K562 (cell line): ENCODE data around the gene SART3. TPM values are rescaled to one million over a fixed set of nuclear protein-coding genes. Genes with fewer than 3 reads are reported as not detected.

ENCODE experiments used
- ATF7 ChIP-seq: fragments of 450-650 bp; IDR thresholded peaks from 2 replicates; pipeline ENCODE4 v1.7.1; 2014; ENCODE audit warnings: mild to moderate bottlenecking, moderate library complexity
- BMI1 ChIP-seq: fragments of 150-350 bp; IDR thresholded peaks from 2 replicates; pipeline ENCODE4 v1.6.1; 2014; ENCODE audit warnings: low read length
- CAMTA2 ChIP-seq: fragments of 250-450 bp; sonication (Bioruptor Pico); conservative IDR thresholded peaks from 2 replicates; pipeline ENCODE4 v1.5.1; 2022
- CEBPB ChIP-seq: fragments of 450-650 bp; IDR thresholded peaks from 2 replicates; pipeline ENCODE4 v1.6.1; 2016; ENCODE audit warnings: missing genetic modification characterization, missing compliant biosample characterization
- CTCF ChIP-seq, 3 experiments: IDR thresholded peaks in 2 of 3; conservative IDR thresholded peaks in 1 of 3; 2 replicates each; pipeline ENCODE4 v1.5.1; 2011 to 2012; ENCODE audit warnings: low read length in 3 of 3, mild to moderate bottlenecking in 3 of 3, control low read depth in 2 of 3, improper control_type of control experiment in 1 of 3, inconsistent platforms in 1 of 3, low read depth in 1 of 3, mixed read lengths in 1 of 3, moderate library complexity in 1 of 3; ENCODE audit not compliant: insufficient read depth in 2 of 3
- DIDO1 ChIP-seq: fragments of 450-650 bp; IDR thresholded peaks from 2 replicates; pipeline ENCODE4 v1.6.1; 2016; ENCODE audit warnings: low read depth, missing biosample characterization, missing genetic modification characterization
- EHMT2 ChIP-seq: fragments of 450-650 bp; IDR thresholded peaks from 2 replicates; pipeline ENCODE4 v1.6.1; 2018; ENCODE audit warnings: antibody characterized with exemption
- IRF2 ChIP-seq: sonication (generic); formaldehyde crosslinking; IDR thresholded peaks from 2 replicates; pipeline ENCODE4 v1.8.1; 2022; ENCODE audit warnings: mild to moderate bottlenecking, missing genetic modification reagents
- JUN ChIP-seq, 2 experiments: sonication (generic) in 1 of 2; formaldehyde crosslinking in 1 of 2; IDR thresholded peaks; 2 replicates each; pipeline versions ENCODE4 v1.6.1 to v1.8.0; 2012 to 2022; ENCODE audit warnings: borderline replicate concordance in 2 of 2, mild to moderate bottlenecking in 2 of 2, improper control_type of control experiment in 1 of 2, low read depth in 1 of 2, low read length in 1 of 2, missing genetic modification reagents in 1 of 2
- NCOR1 ChIP-seq: fragments of 450-650 bp; IDR thresholded peaks from 2 replicates; pipeline ENCODE4 v1.6.1; 2016; ENCODE audit warnings: mild to moderate bottlenecking, moderate library complexity
- NKRF ChIP-seq: fragments of 450-650 bp; IDR thresholded peaks from 2 replicates; pipeline ENCODE4 v1.6.1; 2016; ENCODE audit warnings: borderline replicate concordance
- NONO ChIP-seq, 2 experiments: fragments of 200-400 bp in 1 of 2; fragments of 450-650 bp in 1 of 2; formaldehyde crosslinking in 1 of 2; IDR thresholded peaks; 2 replicates each; pipeline ENCODE4 v1.6.1; 2017; ENCODE audit warnings: low read depth in 2 of 2, mild to moderate bottlenecking in 2 of 2, moderate library complexity in 2 of 2, low read length in 1 of 2
- SAP30 ChIP-seq: fragments of 200-600 bp; sonication (generic); IDR thresholded peaks from 2 replicates; pipeline ENCODE4 v1.6.1; 2012; ENCODE audit warnings: borderline replicate concordance, low read depth, mild to moderate bottlenecking, moderate library complexity, low read length, control low read depth, inconsistent platforms; ENCODE audit not compliant: insufficient read depth, poor library complexity, severe bottlenecking
- SOX6 ChIP-seq: fragments of 450-650 bp; IDR thresholded peaks from 2 replicates; pipeline ENCODE4 v1.6.1; 2014; ENCODE audit warnings: mild to moderate bottlenecking
- TBP ChIP-seq: optimal IDR thresholded peaks from 2 replicates; pipeline ENCODE3; 2011; ENCODE audit warnings: low read depth, low read length, improper control_type of control experiment
- ZNF121 ChIP-seq: sonication (generic); formaldehyde crosslinking; conservative IDR thresholded peaks from 2 replicates; pipeline ENCODE4 v1.8.0; 2022; ENCODE audit warnings: missing genetic modification reagents
- ZNF232 ChIP-seq: sonication (generic); formaldehyde crosslinking; IDR thresholded peaks from 2 replicates; pipeline ENCODE4 v1.8.0; 2022; ENCODE audit warnings: mild to moderate bottlenecking, missing genetic modification reagents
- ZNF253 ChIP-seq: fragments of 250-450 bp; sonication (Bioruptor Pico); conservative IDR thresholded peaks from 2 replicates; pipeline ENCODE4 v1.6.1; 2021; ENCODE audit warnings: mild to moderate bottlenecking
- ZNF512 ChIP-seq: IDR thresholded peaks from 2 replicates; pipeline ENCODE4 v1.6.1; 2016; ENCODE audit warnings: missing genetic modification characterization, missing compliant biosample characterization
- ZNF695 ChIP-seq: fragments of 450-650 bp; formaldehyde crosslinking; IDR thresholded peaks from 2 replicates; pipeline ENCODE4 v1.4.0; 2020; ENCODE audit warnings: mild to moderate bottlenecking, moderate library complexity
- ZNF696 ChIP-seq: fragments of 250-450 bp; sonication (Bioruptor Pico); conservative IDR thresholded peaks from 2 replicates; pipeline ENCODE4 v1.4.0; 2020; ENCODE audit warnings: mild to moderate bottlenecking, moderate library complexity
- polyA plus RNA-seq, 8 experiments: library from polyadenylated mRNA; depleted of rRNA in 4 of 8; stranded (reverse) in 5 of 8; unstranded in 3 of 8; fragments of >200 nt; fragmentation: Nextera tagmentation in 2 of 8; fragmentation: Illumina TruSeq in 1 of 8; extraction: Ambion mirVana in 2 of 8; extraction: Trizol in 1 of 8; gene quantifications; 2 replicates each; pipeline versions ENCODE4 v1.2.1 to v1.2.3, GENCODE V29; 2011 to 2014; ENCODE audit warnings: inconsistent platforms in 1 of 8, missing spikeins in 1 of 8
- total RNA-seq, 7 experiments: library from RNA; depleted of rRNA in 6 of 7; stranded (reverse); fragments of >200 nt in 6 of 7; fragmentation: Illumina TruSeq in 2 of 7; extraction: Trizol in 2 of 7; gene quantifications; 2 replicates each; pipeline versions ENCODE4 v1.2.1 to v1.2.3, GENCODE V29; 2011 to 2021; ENCODE audit warnings: low replicate concordance in 1 of 7
- TF ChIP-seq, protein P1 (sequence below): sonication (generic); formaldehyde crosslinking; IDR thresholded peaks from 2 replicates; pipeline ENCODE4 v1.8.1; 2022; ENCODE audit warnings: missing genetic modification reagents

Gene SART3
- total and polyA plus RNA-seq, 9 of the 15 experiments (the other 6 are each of a cell fraction or from before 2014, with no cell fraction given), result 8.9 to 167 (median 56.7) TPM

GRCh38 chr12:108514973-108515814 is 45.8 kb downstream of the SART3 start, which contains the start of gene FICD (continued):
- TF ChIP-seq EHMT2 (no peak), JUN (IDR thresholded peaks at IDR 0.05; ENCODE audit: borderline replicate concordance, low read depth, low read length) (no peak), JUN (CRISPR knock-in tag; IDR thresholded peaks at IDR 0.05; ENCODE audit: borderline replicate concordance) (no peak), ZNF253 (no peak), ZNF695 (CRISPR knock-in tag) (no peak), CAMTA2 (CRISPR knock-in tag) (no peak), ZNF696 (CRISPR knock-in tag) (no peak), TBP (peak; percentile 52), SAP30 (peak; percentile 85), BMI1 (no peak), ZNF232 (no peak), SOX6 (no peak), CEBPB (tag) (no peak), DIDO1 (tag) (peak; percentile 34; the same call in 1 of the 2 replicates), ZNF121 (no peak), IRF2 (CRISPR knock-in tag) (no peak), ATF7 (peak; percentile 73; the same call in 1 of the 2 replicates), ZNF512 (tag) (no peak), CTCF (IDR thresholded peaks at IDR 0.05 in 2 of 3, conservative IDR thresholded peaks at IDR 0.05 in 1 of 3; ENCODE audit: insufficient read depth in 2 of 3, low read depth in 1 of 3, low read length in 3 of 3) (0 out of 6 replicates have a peak, but pooled peaks of 1 of the 3 experiments have one; percentile 10), NONO (IDR thresholded peaks at IDR 0.05; ENCODE audit: low read depth in 2 of 2, low read length in 1 of 2) (no peak), NCOR1 (no peak), NKRF (peak; percentile 61; the same call in 1 of the 2 replicates)
- TF ChIP-seq, protein P1, sequence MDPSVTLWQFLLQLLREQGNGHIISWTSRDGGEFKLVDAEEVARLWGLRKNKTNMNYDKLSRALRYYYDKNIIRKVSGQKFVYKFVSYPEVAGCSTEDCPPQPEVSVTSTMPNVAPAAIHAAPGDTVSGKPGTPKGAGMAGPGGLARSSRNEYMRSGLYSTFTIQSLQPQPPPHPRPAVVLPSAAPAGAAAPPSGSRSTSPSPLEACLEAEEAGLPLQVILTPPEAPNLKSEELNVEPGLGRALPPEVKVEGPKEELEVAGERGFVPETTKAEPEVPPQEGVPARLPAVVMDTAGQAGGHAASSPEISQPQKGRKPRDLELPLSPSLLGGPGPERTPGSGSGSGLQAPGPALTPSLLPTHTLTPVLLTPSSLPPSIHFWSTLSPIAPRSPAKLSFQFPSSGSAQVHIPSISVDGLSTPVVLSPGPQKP (CRISPR knock-in tag), result no peak
